Cardiac muscle cell (in vitro differentiated cells and primary cell): ENCODE results near the gene CTIF. TPM values are rescaled to one million over a fixed set of nuclear protein-coding genes. Genes with fewer than 3 reads are reported as not detected.

Experiments
- DNase-seq, 2 donors: peaks; one replicate each; pipeline versions ENCODE4 v3.0.0 to v3.0.0-alpha.2; 2010 to 2017; ENCODE audit warnings: low read depth in 1 of 2, low spot score in 1 of 2
- H3K27ac ChIP-seq: fragments of 200-600 bp; sonication (generic); 2 replicates; pipeline ENCODE4 v1.5.1; 2016
- H3K27me3 ChIP-seq: fragments of 200-600 bp; sonication (generic); 2 replicates; pipeline ENCODE4 v1.6.0; 2016; ENCODE audit warnings: control low read depth
- H3K36me3 ChIP-seq: fragments of 200-600 bp; sonication (generic); 2 replicates; pipeline ENCODE4 v1.5.1; 2016; ENCODE audit warnings: control low read depth
- H3K4me1 ChIP-seq: fragments of 200-600 bp; sonication (generic); 2 replicates; pipeline ENCODE4 v1.8.1; 2017; ENCODE audit warnings: low read depth, mild to moderate bottlenecking, mixed run types
- H3K4me3 ChIP-seq: fragments of 200-600 bp; sonication (generic); 2 replicates; pipeline ENCODE4 v1.5.1; 2016; ENCODE audit warnings: mild to moderate bottlenecking
- H3K9me3 ChIP-seq: fragments of 200-600 bp; sonication (generic); 2 replicates; pipeline ENCODE4 v1.5.1; 2017; ENCODE audit warnings: low read depth, mild to moderate bottlenecking, control low read depth
- CTCF ChIP-seq: IDR thresholded peaks from 2 replicates; pipeline ENCODE4 v1.5.1; 2012; ENCODE audit warnings: low read depth, mild to moderate bottlenecking, low read length
- polyA plus RNA-seq: library from polyadenylated mRNA; unstranded; fragments of >200 nt; fragmentation: Nextera tagmentation; extraction: Ambion mirVana; gene quantifications from 2 replicates; pipeline ENCODE4 v1.2.1, GENCODE V29; 2016
- total RNA-seq: library from RNA; depleted of rRNA; stranded (reverse); fragments of >200 nt; gene quantifications from 2 replicates; pipeline ENCODE4 v1.2.3, GENCODE V29; 2016

Gene CTIF
- total and polyA plus RNA-seq, 2 experiments from 2014 or later, result 16.5 to 22.0 TPM

GRCh38 chr18:48611203-48611602, 72.4 kb downstream of the CTIF start:
- Histone ChIP-seq H3K27ac (no peak overlapping the region), H3K27me3 (no peaks in the 10 kb centered on the region), H3K4me1 (peaks cover 3% of the 10 kb centered on the region), H3K4me3 (no peak overlapping the region), H3K9me3 (no peaks in the 10 kb centered on the region), H3K36me3 (no peaks in the 10 kb centered on the region)
- DNase-seq, result no peak
- no peak for TF ChIP-seq CTCF

GRCh38 chr18:48611785-48612480, 73.1 kb downstream of the CTIF start:
- Histone ChIP-seq H3K9me3 (no peaks in the 10 kb centered on the region), H3K4me1 (peaks cover 10% of the 10 kb centered on the region), H3K36me3 (no peaks in the 10 kb centered on the region), H3K4me3 (no peak overlapping the region), H3K27me3 (no peaks in the 10 kb centered on the region), H3K27ac (no peak overlapping the region)
- no peak for DNase-seq
- TF ChIP-seq CTCF, result no peak

- H3K27ac ChIP-seq, result no peak overlapping the region
- H3K27me3 ChIP-seq, result no peaks in the 10 kb centered on the region
- no peak for TF ChIP-seq CTCF
- peaks cover 15% of the 10 kb centered on the region for H3K4me1 ChIP-seq
- no peak for DNase-seq
- no peak overlapping the region for H3K4me3 ChIP-seq
- no peaks in the 10 kb centered on the region for H3K36me3 ChIP-seq
- no peaks in the 10 kb centered on the region for H3K9me3 ChIP-seq
Measured at GRCh38 chr18:48612511-48612910, 73.7 kb downstream of the CTIF start.

GRCh38 chr18:48612917-48613316, 74.1 kb downstream of the CTIF start:
- no peaks in the 10 kb centered on the region for H3K36me3 ChIP-seq
- H3K9me3 ChIP-seq, result no peaks in the 10 kb centered on the region
- H3K4me3 ChIP-seq, result no peak overlapping the region
- no peak for TF ChIP-seq CTCF
- no peaks in the 10 kb centered on the region for H3K27me3 ChIP-seq
- peaks cover 15% of the 10 kb centered on the region for H3K4me1 ChIP-seq
- no peak for DNase-seq
- no peak overlapping the region for H3K27ac ChIP-seq

- H3K4me1 ChIP-seq, result peaks cover 15% of the 10 kb centered on the region
- H3K4me3 ChIP-seq, result no peak overlapping the region
- no peaks in the 10 kb centered on the region for H3K36me3 ChIP-seq
- H3K9me3 ChIP-seq, result no peaks in the 10 kb centered on the region
- H3K27me3 ChIP-seq, result no peaks in the 10 kb centered on the region
- no peak for TF ChIP-seq CTCF
- no peak overlapping the region for H3K27ac ChIP-seq
- no peak for DNase-seq
Measured at GRCh38 chr18:48613589-48614404, 75.0 kb downstream of the CTIF start.
